Tongue (tissue), 2 donors: ENCODE results near the gene STIP1. TPM values are rescaled to one million over a fixed set of nuclear protein-coding genes. Genes with fewer than 3 reads are reported as not detected.

Experiments used
- DNase-seq: peaks from one replicate; pipeline ENCODE4 v3.0.0-alpha.2; 2015
- total RNA-seq: library from RNA; depleted of rRNA; stranded (reverse); fragments of >200 nt; gene quantifications from one replicate; pipeline ENCODE4 v1.2.3, GENCODE V29; 2014

STIP1 gene
- total RNA-seq, 1 donor from 2014 or later, result 94.2 TPM

DNA sequence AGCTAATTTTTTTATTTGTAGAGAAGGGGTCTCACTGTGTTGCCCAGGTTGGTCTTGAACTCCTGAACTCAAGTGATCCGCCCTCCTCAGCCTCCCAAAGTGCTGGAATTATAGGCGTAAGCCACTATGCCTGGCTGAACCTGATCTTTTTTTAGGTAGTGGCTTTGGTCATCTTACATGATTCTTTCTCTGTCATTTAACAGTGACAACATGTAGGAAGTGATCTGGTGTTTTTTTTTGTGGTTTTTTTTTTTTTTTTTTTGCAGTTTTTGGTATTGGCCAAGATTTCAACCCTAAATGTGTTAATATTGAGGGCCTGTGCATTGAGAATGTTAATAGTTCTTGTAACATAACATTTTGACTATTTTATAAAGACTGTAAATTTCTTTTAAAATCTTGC, 12.5 kb downstream of the STIP1 start:
- DNase-seq, result no peak

DNA sequence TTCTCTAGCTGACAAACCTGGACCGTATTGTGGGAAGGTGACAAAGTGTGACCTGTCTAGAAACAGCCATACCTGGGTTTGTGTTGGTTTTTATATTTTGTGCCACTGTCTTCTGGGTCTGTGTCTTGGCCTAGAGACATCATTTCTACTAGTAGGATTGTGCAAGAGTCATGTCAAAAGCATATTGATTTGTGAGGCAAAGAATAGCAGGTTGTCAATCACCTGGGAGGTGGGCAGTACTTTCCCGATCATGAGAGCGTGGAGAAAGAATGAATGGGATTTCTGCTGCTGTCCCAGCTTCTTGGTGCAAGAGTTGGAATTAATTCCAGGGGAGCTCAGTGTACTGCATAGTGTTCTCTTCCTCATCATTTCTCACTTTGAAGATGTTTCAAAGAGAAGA, 15.6 kb downstream of the STIP1 start:
- DNase-seq, result no peak

DNA sequence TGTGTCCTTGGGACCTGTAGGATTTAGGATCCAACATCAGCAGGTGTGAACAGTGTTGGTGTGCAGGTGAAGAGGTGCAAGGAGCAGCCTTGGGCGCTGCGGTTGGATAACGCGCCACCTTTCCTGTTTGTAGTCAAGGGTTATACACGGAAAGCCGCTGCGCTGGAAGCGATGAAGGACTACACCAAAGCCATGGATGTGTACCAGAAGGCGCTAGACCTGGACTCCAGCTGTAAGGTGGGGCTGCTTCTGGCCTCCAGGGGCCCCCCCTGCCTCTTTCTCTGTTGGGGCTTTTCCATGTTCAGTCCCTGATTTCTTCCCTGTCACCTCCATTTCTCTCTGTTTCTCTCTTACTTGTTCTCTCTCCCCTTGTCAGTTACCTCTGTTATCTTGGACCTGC, 17.0 kb downstream of the STIP1 start:
- no peak for DNase-seq

DNA sequence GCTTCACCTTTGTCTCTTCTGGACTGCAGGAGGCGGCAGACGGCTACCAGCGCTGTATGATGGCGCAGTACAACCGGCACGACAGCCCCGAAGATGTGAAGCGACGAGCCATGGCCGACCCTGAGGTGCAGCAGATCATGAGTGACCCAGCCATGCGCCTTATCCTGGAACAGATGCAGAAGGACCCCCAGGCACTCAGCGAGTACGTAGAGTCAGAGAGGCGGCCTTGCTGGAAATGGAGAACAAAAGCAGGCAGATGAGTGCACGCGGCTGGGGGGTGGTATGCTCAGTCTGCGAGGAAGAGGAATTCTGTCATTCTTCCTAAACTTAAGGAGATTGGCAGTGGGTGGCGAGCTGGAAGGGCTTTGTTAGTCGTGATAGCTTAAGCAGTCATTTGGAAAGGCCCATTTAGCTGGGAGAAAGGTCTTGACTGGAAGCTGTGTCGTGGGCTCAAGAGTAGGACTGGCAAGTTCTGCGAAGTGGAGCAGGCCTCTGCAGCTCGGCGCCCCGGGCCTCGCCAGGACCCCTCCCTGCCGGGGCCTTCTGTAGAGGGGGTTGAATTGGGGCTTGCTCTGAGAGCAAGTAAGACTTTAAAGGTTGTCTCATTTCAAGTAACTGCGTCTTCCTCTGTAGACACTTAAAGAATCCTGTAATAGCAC, 17.6 kb downstream of the STIP1 start:
- no peak for DNase-seq

DNA sequence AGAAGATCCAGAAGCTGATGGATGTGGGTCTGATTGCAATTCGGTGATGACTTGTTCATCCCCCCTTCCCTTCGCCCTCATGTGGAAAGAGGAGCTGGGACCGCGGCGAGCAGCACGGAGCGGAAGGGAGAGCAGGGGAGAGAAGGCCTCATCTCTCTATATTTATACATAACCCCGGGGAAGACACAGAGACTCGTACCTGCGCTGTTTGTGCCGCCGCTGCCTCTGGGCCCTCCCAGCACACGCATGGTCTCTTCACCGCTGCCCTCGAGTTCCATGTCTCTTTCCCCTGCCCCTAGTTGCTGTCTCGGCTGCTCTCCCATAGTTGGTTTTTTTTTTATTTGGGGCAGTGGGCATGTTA, 18.1 kb downstream of the STIP1 start:
- DNase-seq, result no peak

DNA sequence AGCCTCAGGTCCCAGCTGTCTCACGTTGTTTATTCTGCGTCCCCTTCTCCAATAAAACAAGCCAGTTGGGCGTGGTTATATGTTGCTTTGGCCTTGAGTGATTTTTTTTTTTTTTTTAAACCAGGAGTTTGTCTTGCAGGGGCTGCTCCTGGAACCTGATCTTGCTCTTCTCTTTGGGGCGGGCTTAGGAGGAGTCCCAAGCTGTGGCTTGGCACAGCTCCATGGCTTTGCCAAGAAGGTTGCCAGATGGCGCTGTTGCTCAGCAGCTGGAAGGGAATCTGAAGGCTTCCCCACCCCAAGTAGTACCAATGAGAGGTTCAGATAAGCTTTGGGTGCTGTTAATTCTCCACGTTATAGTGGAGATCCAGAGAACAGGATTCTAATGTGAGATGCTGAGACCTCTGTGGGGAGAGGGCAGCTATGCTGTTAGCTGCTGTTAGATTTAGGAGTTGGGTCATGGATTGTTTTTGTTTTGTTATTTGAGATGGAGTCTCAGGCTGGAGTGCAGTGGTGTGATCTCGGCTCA, 18.6 kb downstream of the STIP1 start:
- peak; percentile 97 for DNase-seq

DNA sequence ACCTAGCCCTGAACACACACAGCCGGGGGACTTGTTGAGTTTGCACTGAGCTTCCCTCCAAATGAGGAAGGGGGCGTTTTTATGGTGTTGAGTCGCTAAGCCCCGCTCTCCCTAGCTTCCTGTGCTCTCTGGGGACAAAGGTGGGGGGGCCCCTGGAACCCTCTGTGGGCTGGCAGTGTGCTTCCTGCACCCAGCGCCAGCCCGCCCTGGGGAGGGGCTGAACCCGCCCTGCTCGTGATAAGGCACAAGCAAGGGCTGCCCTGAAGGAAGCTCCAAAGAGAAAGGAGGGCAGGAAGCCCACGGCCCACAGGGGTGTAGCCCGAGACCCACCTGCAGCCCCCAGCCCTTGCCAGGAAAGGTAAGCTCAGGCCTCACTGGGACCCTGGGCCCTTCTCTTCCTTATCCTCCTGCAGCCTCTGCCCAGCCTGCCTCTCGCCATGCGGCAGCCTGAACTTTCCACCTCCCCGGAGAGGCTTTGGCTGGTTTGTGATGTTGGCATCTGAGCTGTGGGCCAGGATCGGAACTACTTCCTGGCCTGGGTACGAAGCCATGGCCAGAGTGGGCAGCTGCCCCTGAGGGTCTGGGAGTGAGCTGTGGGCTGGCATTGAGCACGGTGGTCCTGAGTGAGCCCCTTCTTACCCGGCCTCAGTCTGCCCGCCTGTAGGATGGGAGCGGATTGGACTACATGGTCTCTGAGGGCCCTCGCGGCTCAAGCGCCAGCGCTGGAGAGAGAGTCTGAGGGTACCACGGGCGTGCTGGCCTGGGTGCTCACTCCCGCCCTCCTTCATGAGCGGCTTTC, 20.7 kb downstream of the STIP1 start, which contains the start of gene FERMT3:
Gene FERMT3, plus strand, starts transcription at position 265 of the 799 bp plus-strand sequence. CDS start 644 bp downstream, outside the sequence.
- DNase-seq, result no peak

DNA sequence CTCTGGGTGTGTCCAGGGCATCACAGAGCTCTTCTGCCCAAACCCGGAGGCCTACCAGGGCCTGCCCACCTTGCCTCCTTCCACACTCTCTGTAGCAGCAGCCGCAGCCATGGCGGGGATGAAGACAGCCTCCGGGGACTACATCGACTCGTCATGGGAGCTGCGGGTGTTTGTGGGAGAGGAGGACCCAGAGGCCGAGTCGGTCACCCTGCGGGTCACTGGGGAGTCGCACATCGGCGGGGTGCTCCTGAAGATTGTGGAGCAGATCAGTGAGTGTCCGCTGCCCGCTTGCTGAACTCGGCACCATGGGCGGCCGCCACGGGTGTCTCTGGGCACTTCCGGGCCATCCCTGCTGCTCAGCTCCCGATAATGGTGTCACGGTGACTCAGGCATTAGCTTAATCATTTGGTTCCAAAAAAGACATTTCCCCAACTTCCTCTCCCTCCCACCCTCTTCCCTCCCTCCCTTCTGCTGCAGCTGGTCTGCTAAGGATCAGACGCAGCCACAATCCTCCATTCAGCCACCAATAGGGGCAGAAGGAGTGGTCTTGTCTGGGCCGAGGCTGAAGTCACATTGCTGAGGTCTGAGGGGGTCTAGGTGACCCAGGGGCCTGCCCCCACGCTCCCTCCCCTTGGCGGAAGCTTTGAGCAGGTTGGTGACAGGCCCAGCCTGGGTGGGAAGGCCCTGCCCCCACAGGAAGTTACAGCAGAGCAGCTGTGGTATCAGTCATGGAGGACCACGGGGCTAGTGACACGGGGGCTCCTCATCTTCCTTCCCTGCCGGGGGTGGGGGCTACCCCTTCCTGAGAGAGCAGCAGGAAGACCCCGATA, 21.5 kb downstream of the STIP1 start:
- peak; percentile 79 for DNase-seq

DNA sequence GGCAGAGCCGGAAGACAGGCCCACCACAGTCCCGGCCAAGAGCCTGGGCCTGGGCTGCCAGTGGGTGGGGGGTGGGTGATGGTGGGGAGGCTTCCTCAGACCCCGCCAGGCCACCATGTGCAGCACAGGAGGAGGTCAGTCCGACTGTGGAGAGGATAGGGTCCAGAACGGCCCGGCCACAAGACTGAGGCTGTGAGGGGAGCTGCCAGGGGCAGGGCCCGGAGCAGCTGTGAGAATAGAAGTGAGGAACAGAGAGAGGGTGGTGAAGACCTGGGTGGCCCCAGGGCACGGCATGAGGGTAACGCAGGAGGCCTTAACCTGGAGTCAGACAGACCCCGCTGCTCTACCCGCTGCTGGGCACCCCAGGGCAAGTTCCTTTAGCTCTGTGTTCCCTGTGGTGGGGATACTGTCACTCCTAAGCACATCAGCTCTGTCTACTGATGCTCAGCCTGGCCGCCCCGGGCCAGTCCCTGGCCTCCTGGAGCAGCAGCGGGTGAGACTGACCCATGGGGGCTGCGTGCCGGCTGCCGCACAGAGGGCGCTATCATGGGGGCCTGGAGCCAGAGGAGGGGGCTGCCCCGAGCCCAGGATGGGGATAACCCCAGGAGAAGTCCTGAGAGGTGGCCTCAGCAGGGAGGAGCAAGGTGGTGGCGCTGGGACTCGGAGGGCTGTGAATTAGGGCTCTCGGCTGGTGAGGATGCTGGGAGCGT, 22.3 kb downstream of the STIP1 start:
- DNase-seq, result no peak

DNA sequence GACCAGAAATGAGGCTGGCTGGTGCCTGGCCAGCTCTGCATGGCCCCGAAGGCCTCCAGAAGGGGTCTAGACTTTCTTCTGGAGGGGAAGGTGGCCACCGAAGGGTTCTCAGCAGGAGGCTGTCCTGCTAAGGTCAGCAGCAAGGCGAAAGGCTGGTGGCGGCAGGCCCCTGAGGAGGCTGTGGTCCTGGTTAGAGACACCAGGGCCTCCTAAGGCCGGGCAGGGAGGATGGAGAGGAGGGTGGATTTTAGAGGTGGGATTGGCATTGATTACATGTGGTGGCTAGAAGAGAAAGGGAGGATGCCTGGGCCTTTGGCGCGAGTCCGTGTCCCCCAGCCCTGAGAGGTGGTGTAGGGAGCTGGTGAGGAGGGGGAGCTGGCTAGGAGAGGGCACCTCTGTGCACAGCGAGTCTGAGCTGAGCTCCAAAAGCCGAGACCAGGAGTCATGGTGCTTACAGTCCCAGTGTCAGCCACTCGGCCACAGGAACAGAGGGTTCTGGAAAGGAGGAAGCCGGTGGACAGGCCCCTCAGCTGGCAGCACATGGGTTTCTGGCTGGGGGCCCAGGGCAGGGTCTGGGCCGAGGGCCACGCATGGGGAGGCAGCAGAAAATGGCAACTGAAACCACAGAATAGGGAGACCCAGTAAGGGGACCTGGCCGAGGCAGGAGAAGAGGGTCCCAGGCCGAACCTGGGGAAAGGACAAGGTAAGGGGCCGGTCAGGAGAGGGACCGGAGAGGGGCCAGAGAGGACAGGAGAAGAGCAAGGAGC, 23.0 kb downstream of the STIP1 start:
- no peak for DNase-seq

DNA sequence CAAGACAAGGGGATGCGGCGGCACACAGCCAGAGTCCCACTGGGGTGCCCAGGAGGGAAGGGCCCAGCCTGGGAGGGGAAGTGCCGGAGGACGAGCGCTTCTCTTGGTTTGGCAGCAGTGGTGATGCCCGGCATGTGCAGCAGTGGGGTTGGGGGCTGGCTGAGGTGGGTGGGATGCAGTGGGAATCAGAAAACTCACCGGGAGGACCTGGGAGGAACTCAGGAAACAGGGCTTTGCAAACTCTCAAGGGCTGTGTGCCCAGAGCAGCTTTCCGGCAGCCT, 23.5 kb downstream of the STIP1 start:
- no peak for DNase-seq

DNA sequence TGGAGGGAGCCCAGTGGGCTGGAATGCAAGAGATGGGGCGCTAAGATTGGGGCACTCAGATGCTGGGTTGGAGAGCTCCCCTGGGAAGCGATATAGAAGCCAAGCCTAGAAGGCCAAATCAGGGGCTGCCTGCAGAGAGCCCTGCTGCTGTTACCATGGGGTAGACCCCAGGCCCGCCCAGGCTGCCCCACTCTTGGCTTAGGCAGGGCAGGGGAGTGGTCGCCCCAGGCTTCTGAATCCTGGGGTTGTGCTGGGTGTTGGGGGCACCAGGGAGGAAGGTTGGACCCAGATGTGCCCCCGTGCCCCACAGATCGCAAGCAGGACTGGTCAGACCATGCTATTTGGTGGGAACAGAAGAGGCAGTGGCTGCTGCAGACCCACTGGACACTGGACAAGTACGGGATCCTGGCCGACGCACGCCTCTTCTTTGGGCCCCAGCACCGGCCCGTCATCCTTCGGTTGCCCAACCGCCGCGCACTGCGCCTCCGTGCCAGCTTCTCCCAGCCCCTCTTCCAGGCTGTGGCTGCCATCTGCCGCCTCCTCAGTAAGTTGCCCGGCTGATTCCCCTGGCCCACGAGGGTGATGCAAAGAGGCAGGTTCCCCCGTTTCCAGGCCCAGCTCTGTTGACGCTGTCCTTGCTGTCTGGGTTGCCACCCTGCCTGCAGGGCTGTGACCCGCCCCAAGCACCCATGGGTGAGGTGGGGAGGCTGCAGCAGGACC, 24.5 kb downstream of the STIP1 start:
- no peak for DNase-seq

DNA sequence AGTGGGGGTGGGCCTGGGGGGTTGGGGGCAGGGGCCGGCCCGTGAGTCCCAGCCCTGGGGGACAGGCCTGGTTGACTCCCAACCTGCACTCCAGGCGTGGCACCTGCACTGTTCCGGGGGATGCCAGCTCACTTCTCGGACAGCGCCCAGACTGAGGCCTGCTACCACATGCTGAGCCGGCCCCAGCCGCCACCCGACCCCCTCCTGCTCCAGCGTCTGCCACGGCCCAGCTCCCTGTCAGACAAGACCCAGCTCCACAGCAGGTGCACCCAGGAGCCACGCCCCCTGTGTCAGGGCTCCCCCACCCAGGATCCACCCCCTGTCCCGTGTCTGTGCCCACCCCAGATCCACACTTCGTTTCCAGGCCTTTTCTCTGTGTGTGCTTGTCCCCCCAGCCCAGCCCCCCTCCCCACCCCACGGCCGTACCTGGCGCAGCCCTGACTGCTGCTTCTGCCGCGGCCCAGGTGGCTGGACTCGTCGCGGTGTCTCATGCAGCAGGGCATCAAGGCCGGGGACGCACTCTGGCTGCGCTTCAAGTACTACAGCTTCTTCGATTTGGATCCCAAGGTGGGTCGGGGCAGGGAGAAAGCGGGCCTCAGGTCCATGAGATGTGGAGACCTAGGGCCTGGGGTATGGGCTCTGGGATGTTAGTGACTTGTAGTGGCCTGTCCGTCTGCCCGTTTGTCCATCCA, 25.4 kb downstream of the STIP1 start:
- DNase-seq, result no peak

DNA sequence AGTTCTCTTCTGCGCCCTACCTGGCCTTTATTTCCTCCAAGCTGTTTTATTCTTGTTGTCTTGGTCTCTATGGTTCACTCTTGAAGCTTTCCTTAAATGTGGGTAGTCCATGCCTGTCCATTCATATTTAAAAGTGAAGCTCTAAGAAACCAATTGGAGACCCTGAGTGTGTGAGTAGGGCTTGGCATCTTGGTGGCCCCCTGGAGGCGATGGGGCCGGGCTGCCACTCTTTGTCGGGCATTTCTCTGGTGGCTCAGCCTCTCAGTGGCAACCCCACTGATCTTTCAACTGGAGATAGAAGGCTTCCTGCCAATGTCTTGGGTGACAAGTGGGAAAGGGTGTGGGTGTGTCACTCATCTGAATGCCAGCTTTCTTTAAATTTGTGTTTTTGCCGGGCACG, 30.9 kb downstream of the STIP1 start:
- DNase-seq, result no peak

DNA sequence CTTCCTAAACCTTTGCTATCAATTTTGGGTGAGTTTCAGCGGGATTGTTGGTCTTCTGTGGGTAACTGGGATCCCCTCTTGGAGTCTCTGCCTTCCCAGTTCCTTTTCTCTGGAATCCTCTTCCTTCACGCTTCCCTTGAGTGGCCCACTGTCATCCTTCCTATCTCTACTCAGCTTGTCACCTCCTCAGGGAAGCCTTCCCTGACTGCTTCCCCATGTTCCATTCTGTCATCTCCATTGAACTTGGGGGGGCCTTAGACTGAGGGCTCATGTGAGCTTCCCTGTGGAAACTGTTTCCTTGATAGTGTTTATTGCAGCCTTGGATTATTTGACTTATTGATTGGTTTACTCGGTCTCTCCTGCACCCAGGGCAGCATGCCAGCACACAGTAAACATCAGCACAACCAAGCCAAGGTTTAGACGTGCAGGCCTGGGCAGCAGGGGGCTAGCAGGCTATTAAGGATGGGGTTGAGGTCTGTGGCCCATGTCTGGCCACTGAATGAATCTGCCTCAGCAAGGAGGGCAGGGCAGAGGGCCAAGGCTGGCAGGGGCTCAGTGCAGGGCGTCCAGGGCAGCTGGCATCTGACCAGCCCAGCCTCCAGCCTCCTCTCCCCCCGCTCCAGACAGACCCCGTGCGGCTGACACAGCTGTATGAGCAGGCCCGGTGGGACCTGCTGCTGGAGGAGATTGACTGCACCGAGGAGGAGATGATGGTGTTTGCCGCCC, 32.8 kb downstream of the STIP1 start:
- DNase-seq, result no peak

DNA sequence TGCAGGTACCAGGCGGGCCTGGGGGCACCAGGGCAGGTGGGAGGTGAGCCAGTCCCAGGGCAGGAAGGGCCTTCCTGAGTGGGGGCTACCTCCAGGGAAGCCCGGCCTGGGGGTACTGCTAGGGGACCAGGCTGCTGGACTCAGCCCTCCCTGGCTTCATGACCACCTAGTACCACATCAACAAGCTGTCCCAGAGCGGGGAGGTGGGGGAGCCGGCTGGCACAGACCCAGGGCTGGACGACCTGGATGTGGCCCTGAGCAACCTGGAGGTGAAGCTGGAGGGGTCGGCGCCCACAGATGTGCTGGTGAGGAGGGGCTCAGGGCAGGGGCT, 33.3 kb downstream of the STIP1 start:
- DNase-seq, result no peak

DNA sequence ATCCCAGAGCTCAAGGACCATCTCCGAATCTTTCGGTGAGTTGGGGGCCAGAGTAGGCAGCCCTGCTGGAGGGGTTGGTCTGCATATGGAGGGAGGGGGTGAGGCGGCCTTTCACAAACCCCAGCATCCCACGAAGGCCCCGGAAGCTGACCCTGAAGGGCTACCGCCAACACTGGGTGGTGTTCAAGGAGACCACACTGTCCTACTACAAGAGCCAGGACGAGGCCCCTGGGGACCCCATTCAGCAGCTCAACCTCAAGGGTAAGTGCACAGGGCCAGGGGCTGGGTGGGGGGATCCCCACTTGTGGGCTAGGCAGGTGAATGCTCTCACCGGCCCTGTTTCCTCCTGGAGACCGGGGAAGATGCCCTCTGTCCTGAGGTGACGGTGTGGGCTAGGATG, 33.8 kb downstream of the STIP1 start:
- DNase-seq, result no peak

DNA sequence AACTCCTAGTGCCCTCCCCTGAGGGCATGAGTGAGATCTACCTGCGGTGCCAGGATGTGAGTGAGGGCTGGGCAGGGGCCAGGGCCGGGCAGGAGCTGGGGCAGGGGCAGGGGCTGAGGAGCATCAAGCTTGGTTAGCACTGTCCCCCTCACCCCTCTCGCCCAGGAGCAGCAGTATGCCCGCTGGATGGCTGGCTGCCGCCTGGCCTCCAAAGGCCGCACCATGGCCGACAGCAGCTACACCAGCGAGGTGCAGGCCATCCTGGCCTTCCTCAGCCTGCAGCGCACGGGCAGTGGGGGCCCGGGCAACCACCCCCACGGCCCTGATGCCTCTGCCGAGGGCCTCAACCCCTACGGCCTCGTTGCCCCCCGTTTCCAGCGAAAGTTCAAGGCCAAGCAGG, 34.3 kb downstream of the STIP1 start:
- DNase-seq, result no peak

DNA sequence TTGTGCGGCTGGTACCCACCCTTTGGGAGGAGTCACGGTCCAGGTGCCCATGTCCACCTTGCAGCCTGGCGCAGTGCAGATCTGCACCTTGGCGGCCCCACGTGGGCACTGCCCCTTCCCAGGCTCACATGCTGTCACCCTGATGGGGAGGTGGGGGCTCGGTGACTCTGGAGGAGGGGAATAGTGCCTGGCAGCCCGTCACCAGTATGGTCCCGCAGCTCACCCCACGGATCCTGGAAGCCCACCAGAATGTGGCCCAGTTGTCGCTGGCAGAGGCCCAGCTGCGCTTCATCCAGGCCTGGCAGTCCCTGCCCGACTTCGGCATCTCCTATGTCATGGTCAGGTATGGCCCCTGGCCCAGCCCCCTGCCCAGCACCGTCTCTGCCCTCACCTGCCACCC, 34.8 kb downstream of the STIP1 start:
- no peak for DNase-seq

DNA sequence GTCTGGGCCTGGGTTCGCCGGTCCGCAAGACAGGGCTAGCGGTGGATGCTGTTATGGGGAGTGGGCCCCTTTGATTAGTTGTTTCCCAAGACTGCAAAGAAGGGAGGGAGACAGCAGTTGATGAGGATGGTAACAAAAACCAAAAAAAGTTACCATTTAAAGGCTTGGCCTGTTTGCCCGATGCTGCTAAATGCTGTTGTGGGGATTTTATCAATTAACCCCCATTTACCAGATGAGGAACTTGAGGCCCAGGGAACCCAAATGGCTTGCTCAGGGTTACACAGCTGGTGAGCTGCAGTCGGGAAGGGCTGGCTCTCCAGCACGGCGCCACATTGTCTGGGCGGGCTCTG, 36.7 kb downstream of the STIP1 start:
- DNase-seq, result no peak
